ENCODE results near the gene FER. TPM values are rescaled to one million over a fixed set of nuclear protein-coding genes. Genes with fewer than 3 reads are reported as not detected.

Gene FER
- total RNA-seq, 1 experiment from 2014 or later: 18.0 TPM

GRCh38 chr5:108975697-108976096 is 228.0 kb downstream of the FER start:
- H2AK5ac ChIP-seq (ENCODE audit: insufficient read length, low read length): no peak overlapping the region
- H3K4me1 ChIP-seq (ENCODE audit: insufficient read depth, low read length): no peaks in the 10 kb centered on the region; the same call in 1 of the 2 replicates
- H3K23me2 ChIP-seq (ENCODE audit: insufficient read length, low read depth, low read length, poor library complexity, severe bottlenecking): no peaks in the 10 kb centered on the region
- no peak overlapping the region for H3K18ac ChIP-seq (ENCODE audit: insufficient read length, low read depth, low read length)
- H3K27me3 ChIP-seq (ENCODE audit: insufficient read depth, low read length): no peaks in the 10 kb centered on the region
- H2BK120ac ChIP-seq (ENCODE audit: low read depth, low read length, poor library complexity, severe bottlenecking): no peak overlapping the region
- H3K9ac ChIP-seq (ENCODE audit: extremely low read depth, insufficient read length, low read length): no peak overlapping the region
- Mint-ChIP-seq H3K4me3 (no peak overlapping the region), H3K27me3 (ENCODE audit: low read depth) (no peaks in the 10 kb centered on the region), H3K4me1 (peaks cover 5 to 6% of the 10 kb centered on the region in 2 experiments), H3K36me3 (ENCODE audit: insufficient read depth in 1 of 3, low read depth in 3 of 3) (no peaks in the 10 kb centered on the region; a peak in 2 of 7 replicates), H3K27ac (no peak overlapping the region), H3K9me3 (no peaks in the 10 kb centered on the region)
- H3K4me2 ChIP-seq (ENCODE audit: insufficient read depth, insufficient read length, low read length): no peak overlapping the region
- H2BK12ac ChIP-seq (ENCODE audit: insufficient read length, low read depth, low read length): no peak overlapping the region
- no peak overlapping the region for H3T11ph ChIP-seq (ENCODE audit: low read length)
- no peak overlapping the region for H2BK15ac ChIP-seq (ENCODE audit: low read depth, low read length)
- no peak overlapping the region for H3K23ac ChIP-seq (ENCODE audit: insufficient read length, low read depth, low read length)
- H3K79me2 ChIP-seq (ENCODE audit: insufficient read depth, low read length): no peaks in the 10 kb centered on the region
- no peaks in the 10 kb centered on the region for H3K9me3 ChIP-seq (ENCODE audit: control insufficient read depth, low read depth, low read length)
- 100% methylated on average over 1 of the region's 2 CpGs for WGBS (ENCODE audit: extremely low coverage, insufficient read length, low lambda C conversion rate)
- H2AFZ ChIP-seq (ENCODE audit: low read length): no peak overlapping the region
- no peak overlapping the region for H2BK5ac ChIP-seq (ENCODE audit: insufficient read length, low read length)
- H3K27ac ChIP-seq (ENCODE audit: insufficient read length, low read depth, low read length): no peak overlapping the region
- no peak overlapping the region for H4K8ac ChIP-seq (replicated peaks; ENCODE audit: insufficient read length, low read depth, low read length)
- no peak for DNase-seq
- no peaks in the 10 kb centered on the region for H3K79me1 ChIP-seq (ENCODE audit: insufficient read depth, low read depth, low read length, poor library complexity, severe bottlenecking)
- no peak for TF ChIP-seq CTCF (conservative IDR thresholded peaks at IDR 0.05)
- no peak overlapping the region for H3K14ac ChIP-seq (ENCODE audit: insufficient read depth, low read length)
- no peak overlapping the region for H4K5ac ChIP-seq (ENCODE audit: insufficient read length, low read depth, low read length)
- no peaks in the 10 kb centered on the region for H4K20me1 ChIP-seq (ENCODE audit: control insufficient read depth, insufficient read depth, insufficient read length)
- H3K4ac ChIP-seq (ENCODE audit: low read depth, low read length): no peak overlapping the region
- H4K91ac ChIP-seq (ENCODE audit: insufficient read length, low read depth, low read length): no peak overlapping the region
- no peak overlapping the region for H2BK20ac ChIP-seq (ENCODE audit: low read depth, low read length, poor library complexity, severe bottlenecking)
- H3K56ac ChIP-seq (ENCODE audit: insufficient read length, low read depth, low read length): no peak overlapping the region
